Stimulated activated CD8-positive, alpha-beta memory T cell treated with anti-CD3 and anti-CD28 coated beads, Interleukin-15, amount 100 ng/mL, for 1 hour (primary cell): ENCODE data around the gene CSF3R.

Source experiments
- DNase-seq: peaks from one replicate; pipeline ENCODE4 v3.0.0-alpha.2; 2020; ENCODE audit warnings: low read depth

Gene CSF3R

GRCh38 chr1:36419569-36419968 lies 63.1 kb downstream of the CSF3R start:
- DNase-seq, result no peak

- no peak for DNase-seq
Measured at GRCh38 chr1:36419140-36419539, 63.6 kb downstream of the CSF3R start.

- no peak for DNase-seq
Measured at GRCh38 chr1:36417931-36418330, 64.8 kb downstream of the CSF3R start.
